GM19023 (cell line): ENCODE measurements around the gene SMAD3.

Source experiments
- ATAC-seq: cut with Tn5 transposase; IDR thresholded peaks from one replicate; pipeline ENCODE4 v1.9.1; 2021; ENCODE audit warnings: mild to moderate bottlenecking, moderate library complexity; ENCODE audit not compliant: unreplicated experiment

The SMAD3 gene

GRCh38 chr15:67124911-67125588, 59.6 kb downstream of the SMAD3 start:
- ATAC-seq: no peak

GRCh38 chr15:67125589-67126502, 60.4 kb downstream of the SMAD3 start:
- ATAC-seq: no peak

- ATAC-seq: no peak
Observed at GRCh38 chr15:67126551-67127330, 61.3 kb downstream of the SMAD3 start.

- no peak for ATAC-seq
Observed at GRCh38 chr15:67127331-67127664, 61.9 kb downstream of the SMAD3 start.

- ATAC-seq: no peak
Observed at GRCh38 chr15:67127965-67128364, 62.6 kb downstream of the SMAD3 start.

GRCh38 chr15:67130166-67130565, 64.8 kb downstream of the SMAD3 start:
- no peak for ATAC-seq

- ATAC-seq: no peak
Observed at GRCh38 chr15:67130673-67131601, 65.5 kb downstream of the SMAD3 start.

GRCh38 chr15:67132276-67132675, 66.9 kb downstream of the SMAD3 start:
- no peak for ATAC-seq

- ATAC-seq: no peak
Observed at GRCh38 chr15:67133026-67133425, 67.6 kb downstream of the SMAD3 start.

GRCh38 chr15:67133738-67134066, 68.3 kb downstream of the SMAD3 start:
- peak; percentile 11 for ATAC-seq

- peak; percentile 80 for ATAC-seq
Observed at GRCh38 chr15:67134067-67134838, 68.9 kb downstream of the SMAD3 start.

GRCh38 chr15:67134871-67135492, 69.6 kb downstream of the SMAD3 start:
- ATAC-seq: no peak

GRCh38 chr15:67135494-67135893, 70.1 kb downstream of the SMAD3 start:
- ATAC-seq: no peak

- no peak for ATAC-seq
Observed at GRCh38 chr15:67136802-67137201, 71.4 kb downstream of the SMAD3 start.

- ATAC-seq: no peak
Observed at GRCh38 chr15:67137319-67137718, 71.9 kb downstream of the SMAD3 start.

- no peak for ATAC-seq
Observed at GRCh38 chr15:67137951-67138848, 72.8 kb downstream of the SMAD3 start.

- ATAC-seq: no peak
Observed at GRCh38 chr15:67138891-67139855, 73.8 kb downstream of the SMAD3 start.
